GM19035 (cell line): Measurements from ENCODE around the gene KBTBD6.
"Not testable (repeated sequence)": the region's sequence is repeated elsewhere in the genome, so short reads cannot be mapped to it uniquely, and the experiment has no call there.

Experiments
- ATAC-seq: cut with Tn5 transposase; IDR thresholded peaks from one replicate; pipeline ENCODE4 v1.9.1; 2021; ENCODE audit not compliant: unreplicated experiment

The KBTBD6 gene

GRCh38 chr13:41132512-41133152, at the start of gene KBTBD6:
Gene KBTBD6 (minus strand): TSS chr13:41132802. CDS start chr13:41132511, 291 bp downstream.
- ATAC-seq, result peak; percentile 98

- no peak for ATAC-seq
These were observed 49.6 kb upstream of the KBTBD6 start for GRCh38 chr13:41182231-41182630.

GRCh38 chr13:41179593-41180250, 47.1 kb upstream of the KBTBD6 start:
- no peak for ATAC-seq

GRCh38 chr13:41178040-41178439, 45.4 kb upstream of the KBTBD6 start:
- ATAC-seq, result no peak

GRCh38 chr13:41177616-41178015, 45.0 kb upstream of the KBTBD6 start:
- no peak for ATAC-seq

- not testable (repeated sequence) for ATAC-seq
These were observed 43.0 kb upstream of the KBTBD6 start for GRCh38 chr13:41175576-41175975.

GRCh38 chr13:41162151-41162550, 29.5 kb upstream of the KBTBD6 start:
- no peak for ATAC-seq

- no peak for ATAC-seq
These were observed 26.6 kb upstream of the KBTBD6 start for GRCh38 chr13:41159174-41159573.

GRCh38 chr13:41157048-41157717, 24.6 kb upstream of the KBTBD6 start:
- ATAC-seq, result no peak

- ATAC-seq, result no peak
These were observed 24.0 kb upstream of the KBTBD6 start for GRCh38 chr13:41156620-41157019.

GRCh38 chr13:41154042-41154441, 21.4 kb upstream of the KBTBD6 start:
- ATAC-seq, result no peak

- ATAC-seq, result no peak
These were observed 19.4 kb upstream of the KBTBD6 start for GRCh38 chr13:41152005-41152404.

GRCh38 chr13:41150058-41150457, 17.5 kb upstream of the KBTBD6 start:
- no peak for ATAC-seq

- no peak for ATAC-seq
These were observed 16.0 kb upstream of the KBTBD6 start for GRCh38 chr13:41148419-41149283.

- ATAC-seq, result no peak
These were observed 12.7 kb upstream of the KBTBD6 start for GRCh38 chr13:41145136-41145908.

GRCh38 chr13:41144576-41144975, 12.0 kb upstream of the KBTBD6 start:
- ATAC-seq, result no peak

- no peak for ATAC-seq
These were observed 6.8 kb upstream of the KBTBD6 start for GRCh38 chr13:41139296-41139966.

- ATAC-seq, result no peak
These were observed 5.3 kb upstream of the KBTBD6 start for GRCh38 chr13:41137951-41138350.

- no peak for ATAC-seq
These were observed 4.6 kb upstream of the KBTBD6 start for GRCh38 chr13:41137241-41137640.
